Prostate gland (tissue), 2 donors: Measurements from ENCODE around the gene C17orf50. TPM values are rescaled to one million over a fixed set of nuclear protein-coding genes. Genes with fewer than 3 reads are reported as not detected.

Experiments
- DNase-seq: peaks from one replicate; pipeline ENCODE4 v3.0.0-alpha.2; 2019; ENCODE audit warnings: low spot score
- H3K27ac ChIP-seq, 2 donors: fragments of 200-600 bp; sonication (generic); 2 replicates each; pipeline ENCODE4 v1.5.1; 2017 to 2019
- H3K27me3 ChIP-seq: fragments of 200-600 bp; sonication (generic); replicated peaks from 2 replicates; pipeline ENCODE4 v1.5.1; 2019; ENCODE audit not compliant: insufficient read depth
- H3K36me3 ChIP-seq, 2 donors: fragments of 200-600 bp; sonication (generic); 1 replicate in 1 of 2; 2 replicates in 1 of 2; pipeline versions ENCODE4 v1.5.1 to v1.8.1; 2017 to 2019
- H3K4me1 ChIP-seq: fragments of 200-600 bp; sonication (generic); replicated peaks from 2 replicates; pipeline ENCODE4 v1.5.1; 2019
- H3K4me3 ChIP-seq, 2 donors: fragments of 200-600 bp; sonication (generic); 2 replicates each; pipeline ENCODE4 v1.5.1; 2017 to 2019
- H3K9me3 ChIP-seq: fragments of 200-600 bp; sonication (generic); 2 replicates; pipeline ENCODE4 v1.5.1; 2017
- POLR2A ChIP-seq: fragments of 450-650 bp; IDR thresholded peaks from one replicate; pipeline ENCODE4 v1.6.1; 2016; ENCODE audit warnings: antibody characterized with exemption, mild to moderate bottlenecking
- POLR2AphosphoS5 ChIP-seq: sonication (generic); formaldehyde crosslinking; IDR thresholded peaks from one replicate; pipeline ENCODE4 v1.6.1; 2017; ENCODE audit warnings: antibody characterized with exemption
- WGBS: methylation state at CpG from one replicate; pipeline ENCODE4 v1.1.5; 2018; 5-methylcytosine and 5-hydroxymethylcytosine counted together
- intact Hi-C: fragments of 100-400 bp; cut with DNase I; formaldehyde crosslinking; loops from one replicate; pipeline ENCODE4 v1.14.2; 2022
- total RNA-seq, 2 donors: library from RNA; depleted of rRNA; stranded (reverse); fragments of >200 nt; gene quantifications; one replicate each; pipeline ENCODE4 v1.1.0, GENCODE V29; 2016
- TF ChIP-seq, protein P1 (sequence below), 4 experiments: fragments of 200-600 bp in 2 of 4; fragments of 450-650 bp in 2 of 4; sonication (generic) in 2 of 4; IDR thresholded peaks; 1 replicate in 3 of 4; 2 replicates in 1 of 4; pipeline ENCODE4 v1.5.1; 2016 to 2019; ENCODE audit warnings: antibody characterized with exemption in 4 of 4, mild to moderate bottlenecking in 2 of 4, moderate library complexity in 2 of 4

C17orf50 gene
- 10 to 100 TPM in 1 of 2 donors, not detected in 1; 15.8 TPM for total RNA-seq

DNA sequence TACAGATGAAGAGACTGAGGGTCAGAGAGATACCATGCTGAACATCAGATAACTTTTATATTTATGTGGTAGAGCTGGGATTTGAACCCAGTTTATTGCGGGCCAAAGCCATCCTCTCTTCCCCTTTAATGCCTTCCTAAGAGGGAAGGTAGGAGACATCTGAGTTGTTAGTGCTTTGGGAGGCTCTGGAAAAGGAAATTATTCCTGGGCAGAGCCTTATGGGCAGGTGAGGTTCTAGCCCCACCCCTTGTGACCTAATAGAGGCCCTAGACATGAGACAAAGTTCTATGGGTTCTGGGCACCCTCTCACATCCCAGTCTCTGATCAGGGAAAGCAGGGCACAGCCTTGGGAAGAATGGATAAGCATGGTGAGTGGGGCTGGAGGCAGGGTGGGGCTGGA lies at the start of gene C17orf50:
C17orf50 (plus strand) TSS at position 301 of the 400 bp plus-strand sequence; CDS start at position 356, 55 bp downstream.
- H3K27ac ChIP-seq = no peak within 1 kb of the TSS
- no peak for DNase-seq
- no peaks in the 10 kb centered on the region for H3K36me3 ChIP-seq
- intact Hi-C loops = no loop called here
- 100% methylated on average over 1 of the region's 1 CpG for WGBS
- H3K27me3 ChIP-seq = no peaks in the 10 kb centered on the region
- peaks cover 6% of the 10 kb centered on the region for H3K4me1 ChIP-seq
- H3K4me3 ChIP-seq = no peak within 1 kb of the TSS
- TF ChIP-seq POLR2A (no peak), POLR2AphosphoS5 (no peak)
- TF ChIP-seq, protein P1, sequence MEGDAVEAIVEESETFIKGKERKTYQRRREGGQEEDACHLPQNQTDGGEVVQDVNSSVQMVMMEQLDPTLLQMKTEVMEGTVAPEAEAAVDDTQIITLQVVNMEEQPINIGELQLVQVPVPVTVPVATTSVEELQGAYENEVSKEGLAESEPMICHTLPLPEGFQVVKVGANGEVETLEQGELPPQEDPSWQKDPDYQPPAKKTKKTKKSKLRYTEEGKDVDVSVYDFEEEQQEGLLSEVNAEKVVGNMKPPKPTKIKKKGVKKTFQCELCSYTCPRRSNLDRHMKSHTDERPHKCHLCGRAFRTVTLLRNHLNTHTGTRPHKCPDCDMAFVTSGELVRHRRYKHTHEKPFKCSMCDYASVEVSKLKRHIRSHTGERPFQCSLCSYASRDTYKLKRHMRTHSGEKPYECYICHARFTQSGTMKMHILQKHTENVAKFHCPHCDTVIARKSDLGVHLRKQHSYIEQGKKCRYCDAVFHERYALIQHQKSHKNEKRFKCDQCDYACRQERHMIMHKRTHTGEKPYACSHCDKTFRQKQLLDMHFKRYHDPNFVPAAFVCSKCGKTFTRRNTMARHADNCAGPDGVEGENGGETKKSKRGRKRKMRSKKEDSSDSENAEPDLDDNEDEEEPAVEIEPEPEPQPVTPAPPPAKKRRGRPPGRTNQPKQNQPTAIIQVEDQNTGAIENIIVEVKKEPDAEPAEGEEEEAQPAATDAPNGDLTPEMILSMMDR (IDR thresholded peaks at IDR 0.05) = no peak
- no peaks in the 10 kb centered on the region for H3K9me3 ChIP-seq

DNA sequence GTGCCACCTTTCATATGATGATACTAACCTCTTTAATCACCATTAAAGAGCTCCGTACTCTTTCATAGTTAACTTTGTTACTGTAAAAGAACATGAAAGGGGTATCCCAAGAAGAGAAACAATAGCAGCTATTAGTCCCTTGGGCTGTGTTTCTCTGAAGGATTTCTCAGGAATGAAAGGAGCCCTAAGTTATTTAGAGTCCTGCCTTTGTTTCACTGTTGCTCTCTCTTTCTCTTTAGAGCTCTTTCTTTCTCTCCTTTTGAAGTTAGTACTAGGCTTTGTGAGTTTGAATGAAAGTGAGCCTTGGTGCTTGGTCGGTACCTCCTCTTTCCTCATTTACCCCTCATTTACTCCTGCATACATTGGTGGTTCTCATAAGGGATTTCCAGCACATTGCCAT lies 49.7 kb upstream of the C17orf50 start:
- Histone ChIP-seq H3K9me3 (no peaks in the 10 kb centered on the region), H3K4me3 (no peak overlapping the region), H3K4me1 (no peaks in the 10 kb centered on the region), H3K27ac (no peak overlapping the region), H3K36me3 (no peaks in the 10 kb centered on the region), H3K27me3 (no peaks in the 10 kb centered on the region)
- DNase-seq = no peak
- intact Hi-C loops = no loop called here
- 92% methylated on average over 2 of the region's 2 CpGs for WGBS
- TF ChIP-seq, protein P1 (IDR thresholded peaks at IDR 0.05) = no peak
- TF ChIP-seq POLR2A = no peak
- TF ChIP-seq POLR2AphosphoS5 = no peak

DNA sequence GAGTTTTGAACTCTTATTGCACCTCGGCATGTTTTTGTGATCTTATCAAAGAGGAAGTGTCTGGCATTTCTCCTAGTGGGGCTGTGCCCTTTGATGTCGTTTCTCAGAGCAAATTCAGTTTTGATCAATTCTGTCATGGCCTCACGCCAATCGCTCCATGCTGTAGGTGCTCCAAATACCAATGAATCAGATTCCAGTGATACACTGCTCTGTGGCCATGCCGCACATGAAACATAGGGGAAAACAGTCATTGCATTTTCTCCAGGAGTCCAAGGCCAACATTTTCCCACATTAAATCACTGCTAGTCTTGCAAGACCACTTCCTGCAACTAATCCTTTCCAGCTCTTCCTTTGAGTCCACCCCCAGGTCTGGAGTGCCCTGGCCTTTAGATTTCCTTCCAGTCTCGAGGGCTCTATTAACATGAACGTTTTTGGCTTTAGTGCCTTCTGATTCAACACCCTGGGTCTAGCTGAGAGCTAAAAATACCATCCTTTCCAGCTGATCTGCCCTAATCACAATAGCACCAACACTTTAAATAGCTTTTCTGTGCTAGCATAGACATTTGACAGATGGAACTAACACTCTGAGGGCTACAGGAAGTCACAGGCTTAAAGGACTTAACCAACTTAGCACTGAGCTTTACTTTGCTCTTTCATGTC lies 47.5 kb upstream of the C17orf50 start:
- 26% methylated on average over 7 of the region's 7 CpGs for WGBS
- Histone ChIP-seq H3K9me3 (no peaks in the 10 kb centered on the region), H3K4me1 (peaks cover 3% of the 10 kb centered on the region), H3K36me3 (no peaks in the 10 kb centered on the region), H3K27me3 (no peaks in the 10 kb centered on the region), H3K27ac (peak overlapping the region; percentile 6 to 26), H3K4me3 (no peak overlapping the region)
- intact Hi-C loops = no loop called here
- TF ChIP-seq POLR2A = no peak
- TF ChIP-seq POLR2AphosphoS5 = peak; percentile 48
- TF ChIP-seq, protein P1 (IDR thresholded peaks at IDR 0.05) = no peak
- no peak for DNase-seq

DNA sequence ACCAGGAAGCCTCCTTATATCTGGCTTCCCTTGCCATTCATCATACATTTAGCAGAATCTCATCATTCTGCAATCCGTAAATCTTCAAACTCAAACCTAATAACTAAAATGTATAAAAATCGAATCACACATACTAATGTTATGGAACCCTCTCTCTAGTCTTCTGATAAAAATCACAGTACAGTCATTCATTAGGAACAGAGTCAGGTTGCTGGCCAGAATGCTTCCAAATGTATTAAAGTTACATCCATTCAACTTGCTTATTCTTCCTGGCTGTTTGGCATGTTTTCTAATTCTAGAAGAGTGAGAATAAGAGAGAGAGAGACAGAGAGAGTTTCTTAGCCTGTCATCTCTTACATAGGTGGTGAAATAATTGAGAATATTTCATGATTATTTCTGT lies 45.7 kb upstream of the C17orf50 start:
- DNase-seq = no peak
- Histone ChIP-seq H3K9me3 (no peaks in the 10 kb centered on the region), H3K4me3 (no peak overlapping the region), H3K27me3 (no peaks in the 10 kb centered on the region), H3K27ac (no peak overlapping the region), H3K4me1 (peaks cover 3% of the 10 kb centered on the region), H3K36me3 (no peaks in the 10 kb centered on the region)
- WGBS = 75% methylated on average over 2 of the region's 2 CpGs
- intact Hi-C loops = no loop called here
- TF ChIP-seq POLR2AphosphoS5 = no peak
- TF ChIP-seq POLR2A = no peak
- TF ChIP-seq, protein P1 (IDR thresholded peaks at IDR 0.05) = no peak

DNA sequence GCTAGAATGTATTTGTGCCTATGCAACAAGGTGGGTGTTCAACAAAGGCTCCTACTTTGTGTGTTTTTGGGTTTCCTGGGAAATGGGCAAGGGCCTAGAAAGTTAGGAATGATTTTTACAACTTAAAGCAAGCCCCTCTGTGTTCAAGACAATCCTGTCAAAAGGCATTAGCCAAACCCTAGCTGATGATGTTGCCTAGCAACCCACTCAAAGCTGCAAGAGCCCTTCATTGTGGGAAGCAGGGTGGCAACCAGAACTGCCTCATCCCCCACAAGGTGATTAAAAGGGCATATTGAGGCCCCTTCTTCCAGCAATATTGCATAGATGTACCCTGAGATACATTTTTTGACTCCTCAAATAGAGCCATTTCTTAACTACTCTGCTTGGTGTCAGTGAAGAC lies 45.3 kb upstream of the C17orf50 start:
- H3K4me3 ChIP-seq = no peak overlapping the region
- peaks cover 3% of the 10 kb centered on the region for H3K4me1 ChIP-seq
- no peak overlapping the region for H3K27ac ChIP-seq
- H3K27me3 ChIP-seq = no peaks in the 10 kb centered on the region
- TF ChIP-seq POLR2AphosphoS5 (no peak), POLR2A (no peak)
- TF ChIP-seq, protein P1 (IDR thresholded peaks at IDR 0.05) = no peak
- no peaks in the 10 kb centered on the region for H3K36me3 ChIP-seq
- no peak for DNase-seq
- intact Hi-C loops = no loop called here
- no peaks in the 10 kb centered on the region for H3K9me3 ChIP-seq
